HCT116 (cell line): ENCODE results near the gene CIZ1. TPM values are rescaled to one million over a fixed set of nuclear protein-coding genes. Genes with fewer than 3 reads are reported as not detected.

Experiments used
- ATAC-seq: fragments of 200-7000 bp; cut with Tn5 transposase; 2 replicates; pipeline ENCODE4 v1.9.1; 2020; ENCODE audit warnings: mild to moderate bottlenecking, moderate library complexity
- BruUV-seq: library from RNA; stranded (reverse); fragments of 400-500 nt; replicated peaks from 2 replicates; lab custom pipeline; 2021; lab: Mats Ljungman, UMichigan
- CTCF ChIA-PET: fragments of 300-600 bp; sonication (Branson Sonifier 250); formaldehyde crosslinking; loops from one replicate; lab custom pipeline; 2021; ENCODE audit warnings: antibody characterized with exemption; lab: Charles Lee
- POLR2A ChIA-PET: fragments of 300-600, 350-600 bp; sonication (Branson Sonifier 250); formaldehyde crosslinking; loops from one replicate; lab custom pipeline; 2021; ENCODE audit warnings: antibody characterized with exemption; lab: Charles Lee
- RAD21 ChIA-PET, 2 experiments: fragments of 300-600 bp; sonication (Branson Sonifier 250); formaldehyde crosslinking; loops; one replicate each; lab custom pipeline; 2023; ENCODE audit warnings: low total read pairs in 2 of 2; ENCODE audit not compliant: uncharacterized antibody in 2 of 2, unreplicated experiment in 2 of 2, low non-redundant PET in 1 of 2; lab: Charles Lee
- DNase-seq: peaks from one replicate; pipeline ENCODE4 v3.0.0-alpha.2; 2010; ENCODE audit warnings: low read depth, low spot score
- H2AFZ ChIP-seq: fragments of 200-600 bp; shearing (Covaris generic), sonication (generic); 2 replicates; pipeline ENCODE4 v1.6.1; 2017; ENCODE audit warnings: low read depth, mixed run types, mixed read lengths, antibody characterized with exemption, low read length; ENCODE audit not compliant: poor library complexity, severe bottlenecking
- H3K27ac ChIP-seq: 2 replicates; pipeline ENCODE4 v1.5.1; 2012; ENCODE audit warnings: low read depth, low read length
- H3K27me3 ChIP-seq: fragments of 200-600 bp; sonication (generic); 2 replicates; pipeline ENCODE4 v1.6.1; 2016; ENCODE audit warnings: mixed run types, low read length, mixed read lengths; ENCODE audit not compliant: insufficient read depth
- H3K36me3 ChIP-seq, 2 experiments: fragments of 200-500 bp in 1 of 2; fragments of 200-600 bp in 1 of 2; sonication (Bioruptor generic) in 1 of 2; sonication (generic) in 1 of 2; 2 replicates each; pipeline versions ENCODE4 v1.5.1 to v1.6.1; 2014 to 2016; ENCODE audit warnings: low read length in 2 of 2, inconsistent platforms in 1 of 2, mixed read lengths in 1 of 2, mixed run types in 1 of 2; ENCODE audit not compliant: insufficient read depth in 2 of 2, control insufficient read depth in 1 of 2
- H3K4me1 ChIP-seq, 2 experiments: fragments of 200-600 bp in 1 of 2; sonication (generic) in 1 of 2; 2 replicates each; pipeline versions ENCODE4 v1.5.1 to v1.6.1; 2012 to 2017; ENCODE audit warnings: low read length in 2 of 2, inconsistent platforms in 1 of 2, mild to moderate bottlenecking in 1 of 2, mixed read lengths in 1 of 2, mixed run types in 1 of 2, moderate library complexity in 1 of 2; ENCODE audit not compliant: insufficient read depth in 2 of 2, control insufficient read depth in 1 of 2
- H3K4me2 ChIP-seq: fragments of 200-600 bp; sonication (generic); 2 replicates; pipeline ENCODE4 v1.6.1; 2017; ENCODE audit warnings: mixed run types, low read length, mixed read lengths
- H3K4me3 ChIP-seq, 2 experiments: fragments of 200-600 bp in 1 of 2; sonication (generic) in 1 of 2; replicated peaks in 1 of 2; 2 replicates each; pipeline ENCODE4 v1.5.1; 2011 to 2016; ENCODE audit warnings: low read length in 2 of 2, control low read depth in 1 of 2, low read depth in 1 of 2, mild to moderate bottlenecking in 1 of 2, mixed read lengths in 1 of 2, mixed run types in 1 of 2
- H3K79me2 ChIP-seq: fragments of 200-600 bp; sonication (generic); 2 replicates; pipeline ENCODE4 v1.6.1; 2017; ENCODE audit warnings: mild to moderate bottlenecking, mixed run types, low read length, moderate library complexity, mixed read lengths; ENCODE audit not compliant: insufficient read depth
- H3K9ac ChIP-seq: fragments of 200-600 bp; sonication (generic); 2 replicates; pipeline ENCODE4 v1.6.1; 2016; ENCODE audit warnings: low read length, mixed read lengths
- H3K9me2 ChIP-seq: fragments of 200-600 bp; sonication (generic), shearing (Covaris generic); 2 replicates; pipeline ENCODE4 v1.6.1; 2017; ENCODE audit warnings: mixed run types, mild to moderate bottlenecking, moderate library complexity; ENCODE audit not compliant: insufficient read depth
- H3K9me3 ChIP-seq, 2 experiments: fragments of 200-500 bp in 1 of 2; fragments of 200-600 bp in 1 of 2; sonication (Bioruptor generic) in 1 of 2; sonication (generic) in 1 of 2; 2 replicates each; pipeline ENCODE4 v1.6.1; 2014 to 2017; ENCODE audit warnings: low read length in 2 of 2, mixed read lengths in 2 of 2, inconsistent platforms in 1 of 2, low read depth in 1 of 2, mild to moderate bottlenecking in 1 of 2, mixed run types in 1 of 2, moderate library complexity in 1 of 2; ENCODE audit not compliant: control insufficient read depth in 1 of 2, insufficient read depth in 1 of 2
- H4K20me1 ChIP-seq: fragments of 200-600 bp; sonication (generic), shearing (Covaris generic); 2 replicates; pipeline ENCODE4 v1.6.1; 2017; ENCODE audit warnings: mixed run types, mild to moderate bottlenecking, moderate library complexity; ENCODE audit not compliant: insufficient read depth
- CBX3 ChIP-seq: IDR thresholded peaks from 2 replicates; pipeline ENCODE4 v1.6.1; 2012; ENCODE audit warnings: low read depth
- ELF1 ChIP-seq: IDR thresholded peaks from 2 replicates; pipeline ENCODE4 v1.6.1; 2012; ENCODE audit warnings: low read depth, borderline replicate concordance
- RAD21 ChIP-seq: IDR thresholded peaks from 2 replicates; pipeline ENCODE4 v1.6.1; 2012; ENCODE audit warnings: low read depth, mild to moderate bottlenecking
- REST ChIP-seq: IDR thresholded peaks from 2 replicates; pipeline ENCODE4 v1.6.1; 2012; ENCODE audit warnings: low read depth
- SP1 ChIP-seq: IDR thresholded peaks from 2 replicates; pipeline ENCODE4 v1.6.1; 2012; ENCODE audit warnings: low read depth
- ZBTB33 ChIP-seq: IDR thresholded peaks from 2 replicates; pipeline ENCODE4 v1.6.1; 2011; ENCODE audit warnings: mild to moderate bottlenecking, low read length, moderate library complexity; ENCODE audit not compliant: insufficient replicate concordance; ENCODE audit errors: extremely low read depth
- intact Hi-C: fragments of 100-400 bp; cut with micrococcal nuclease; formaldehyde crosslinking; loops from 2 replicates; pipeline ENCODE4 v1.10.0; 2022
- total RNA-seq: library from RNA; stranded (reverse); gene quantifications from one replicate; pipeline ENCODE4 v1.2.1, GENCODE V29; 2021; ENCODE audit not compliant: unreplicated experiment

Gene CIZ1
- total RNA-seq, 1 experiment from 2014 or later = 144 TPM

- no peak for DNase-seq
- Histone ChIP-seq H4K20me1 (no peaks in the 10 kb centered on the region), H3K4me3 (no peak overlapping the region), H3K27ac (no peak overlapping the region), H3K27me3 (no peaks in the 10 kb centered on the region), H3K36me3 (peaks cover 8 to 16% of the 10 kb centered on the region in 2 experiments; a peak in 3 of 4 replicates), H3K9me3 (no peaks in the 10 kb centered on the region)
- intact Hi-C loops = no loop called here
- CTCF ChIA-PET = no interaction called here
- TF ChIP-seq RAD21 = no peak
- TF ChIP-seq REST = no peak
- TF ChIP-seq ZBTB33 = no peak
- no peak for TF ChIP-seq CBX3
- TF ChIP-seq SP1 = no peak
- no peak for TF ChIP-seq ELF1
- TF ChIP-seq, all 23 proteins: peak for 0
- H3K4me2 ChIP-seq = no peak overlapping the region
- RAD21 ChIA-PET = no interaction called here
- BruUV-seq = no TSS peak
- ATAC-seq = no peak
- POLR2A ChIA-PET = interaction anchor here (1.4 kb wide), 1 partner anchor 13 kb away, joined by 4 read pairs; no protein-coding TSS in a partner anchor
- H3K4me1 ChIP-seq = peaks cover 9 to 19% of the 10 kb centered on the region in 2 experiments; a peak in 3 of 4 replicates
- H3K79me2 ChIP-seq = peaks cover 20% of the 10 kb centered on the region
- no peak overlapping the region for H2AFZ ChIP-seq
- no peak overlapping the region for H3K9ac ChIP-seq
- no peaks in the 10 kb centered on the region for H3K9me2 ChIP-seq
Measured at GRCh38 chr9:128187361-128187760, 4.0 kb downstream of the CIZ1 start.
